Measurements from ENCODE around the gene TOB1.

Gene TOB1

GRCh38 chr17:50822550-50822949 lies 43.6 kb downstream of the TOB1 start:
- no peak for DNase-seq (ENCODE audit: low read depth)
- no peak overlapping the region for H3K4me3 ChIP-seq (ENCODE audit: low read depth, low read length)
- no peak for TF ChIP-seq CTCF (IDR thresholded peaks at IDR 0.05; ENCODE audit: control insufficient read depth, extremely low read depth, insufficient read depth)

GRCh38 chr17:50820651-50821050 lies 45.5 kb downstream of the TOB1 start:
- H3K4me3 ChIP-seq (ENCODE audit: low read depth, low read length) = no peak overlapping the region
- no peak for DNase-seq (ENCODE audit: low read depth)
- TF ChIP-seq CTCF (IDR thresholded peaks at IDR 0.05; ENCODE audit: control insufficient read depth, extremely low read depth, insufficient read depth) = no peak

GRCh38 chr17:50818921-50819657 lies 47.1 kb downstream of the TOB1 start:
- DNase-seq (ENCODE audit: low read depth) = no peak
- TF ChIP-seq CTCF (IDR thresholded peaks at IDR 0.05; ENCODE audit: control insufficient read depth, extremely low read depth, insufficient read depth) = no peak
- H3K4me3 ChIP-seq (ENCODE audit: low read depth, low read length) = no peak overlapping the region

DNA sequence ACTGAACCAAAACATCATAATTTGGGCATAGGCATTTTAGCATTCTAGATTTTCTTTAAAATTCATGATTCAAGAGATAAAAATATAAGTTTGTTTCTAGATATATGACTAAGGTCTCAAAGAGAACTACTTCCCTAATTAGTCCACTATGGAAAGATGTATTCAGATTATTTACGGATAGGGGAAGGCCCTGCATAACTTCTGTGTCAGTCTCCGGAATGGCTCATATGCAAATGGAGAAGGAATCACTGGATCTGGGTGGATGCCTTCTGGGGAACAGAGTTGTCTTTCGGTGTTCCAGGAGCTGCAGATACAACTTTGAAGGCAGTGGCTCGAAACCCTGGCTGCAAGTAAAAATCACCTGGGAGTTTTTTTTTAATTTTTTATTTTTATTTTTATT lies 47.9 kb downstream of the TOB1 start:
- no peak overlapping the region for H3K4me3 ChIP-seq (ENCODE audit: low read depth, low read length)
- DNase-seq (ENCODE audit: low read depth) = no peak
- TF ChIP-seq CTCF (IDR thresholded peaks at IDR 0.05; ENCODE audit: control insufficient read depth, extremely low read depth, insufficient read depth) = no peak

DNA sequence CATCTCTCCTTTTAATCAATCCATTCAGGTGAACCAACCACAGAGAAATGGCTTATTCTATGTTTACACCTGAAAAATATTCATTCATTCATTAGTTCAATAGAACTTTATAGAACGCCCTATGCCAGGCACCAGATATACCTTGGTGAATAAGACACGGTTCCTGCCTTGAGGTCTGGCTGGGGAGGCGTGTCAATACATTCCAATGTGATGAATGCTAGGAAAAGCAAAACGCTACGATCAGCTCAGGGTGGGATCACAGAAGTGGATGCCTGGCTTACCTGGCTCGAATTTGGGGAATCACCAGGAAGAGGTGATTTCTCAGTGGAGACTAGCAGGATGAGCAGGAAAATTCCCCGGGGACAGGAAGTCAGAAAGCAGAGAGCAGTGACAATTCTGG lies 48.3 kb downstream of the TOB1 start:
- DNase-seq (ENCODE audit: low read depth) = no peak
- no peak overlapping the region for H3K4me3 ChIP-seq (ENCODE audit: low read depth, low read length)
- TF ChIP-seq CTCF (IDR thresholded peaks at IDR 0.05; ENCODE audit: control insufficient read depth, extremely low read depth, insufficient read depth) = no peak

DNA sequence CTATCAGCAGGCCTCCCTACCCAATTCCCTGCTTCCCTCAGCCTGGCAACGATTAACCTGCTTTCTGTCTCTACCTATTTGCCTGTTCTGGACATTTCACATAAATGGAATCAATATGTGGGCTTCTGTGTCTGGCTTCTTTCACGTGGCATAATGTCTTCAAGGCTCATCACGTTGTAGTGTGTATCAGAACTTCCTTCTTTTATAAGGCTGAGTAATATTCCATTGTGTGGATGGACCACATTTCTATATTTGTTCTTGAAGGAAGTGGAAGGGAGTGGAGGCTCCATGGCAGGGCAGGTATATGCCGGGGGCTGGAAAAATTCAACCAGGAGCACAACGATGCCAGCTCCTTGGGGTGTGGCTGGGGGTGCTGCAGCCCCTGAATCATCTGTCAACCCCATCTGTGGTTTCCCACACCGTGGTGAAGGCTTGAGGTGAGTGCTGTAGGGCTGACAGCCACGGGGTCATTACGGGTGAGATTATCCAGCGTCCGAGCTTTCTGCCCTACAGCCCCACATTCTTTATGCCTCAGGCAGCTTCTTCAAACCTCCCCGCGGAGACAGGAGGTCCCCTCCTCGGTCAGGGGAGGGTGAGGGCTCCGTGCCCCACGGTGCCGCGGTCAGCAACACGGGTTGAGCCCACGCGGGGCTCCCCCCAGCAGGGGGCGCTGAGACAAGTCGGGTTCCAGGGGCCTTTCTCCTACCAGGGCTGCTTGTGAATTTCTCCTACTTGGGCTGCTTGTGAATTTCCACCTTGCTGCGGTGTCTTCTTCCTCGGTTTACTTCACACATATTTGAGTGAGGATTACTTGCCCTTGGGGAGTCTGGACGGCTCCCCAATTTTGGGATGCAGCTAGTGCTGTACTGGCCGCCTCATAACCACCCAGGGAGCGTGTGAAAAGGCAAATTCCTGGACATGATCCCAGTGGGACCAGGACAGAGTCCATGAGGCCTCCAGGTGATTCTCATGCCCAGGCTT lies 49.1 kb downstream of the TOB1 start:
- H3K4me3 ChIP-seq (ENCODE audit: low read depth, low read length) = no peak overlapping the region
- DNase-seq (ENCODE audit: low read depth) = no peak
- TF ChIP-seq CTCF (IDR thresholded peaks at IDR 0.05; ENCODE audit: control insufficient read depth, extremely low read depth, insufficient read depth) = peak; percentile 68
